Left ventricle myocardium inferior (tissue), 1 donor: Measurements from ENCODE around the gene SH2D3C. TPM values are rescaled to one million over a fixed set of nuclear protein-coding genes. Genes with fewer than 3 reads are reported as not detected.

ENCODE experiments used
- DNase-seq: peaks from one replicate; pipeline ENCODE4 v3.0.0-alpha.2; 2020
- H3K27ac ChIP-seq: fragments of 200-600 bp; replicated peaks from 2 replicates; pipeline ENCODE4 v1.8.0; 2021
- H3K27me3 ChIP-seq: fragments of 200-600 bp; 2 replicates; pipeline ENCODE4 v1.8.0; 2021; ENCODE audit warnings: low read depth
- H3K36me3 ChIP-seq: fragments of 200-600 bp; 2 replicates; pipeline ENCODE4 v1.8.0; 2021
- H3K4me1 ChIP-seq: fragments of 200-600 bp; 2 replicates; pipeline ENCODE4 v1.8.0; 2021
- H3K4me3 ChIP-seq: fragments of 200-600 bp; 2 replicates; pipeline ENCODE4 v1.8.0; 2021; ENCODE audit warnings: mild to moderate bottlenecking, moderate library complexity
- H3K9me3 ChIP-seq: fragments of 200-600 bp; replicated peaks from 2 replicates; pipeline ENCODE4 v1.8.0; 2021
- CTCF ChIP-seq: fragments of 200-600 bp; IDR thresholded peaks from 2 replicates; pipeline ENCODE4 v1.8.0; 2021; ENCODE audit warnings: antibody characterized with exemption, mild to moderate bottlenecking, borderline replicate concordance
- intact Hi-C: fragments of 100-400 bp; cut with micrococcal nuclease; formaldehyde crosslinking; loops from one replicate; pipeline ENCODE4 v1.11.0; 2022
- total RNA-seq: library from RNA; stranded (reverse); fragmentation: NEBNext Ultra II Directional; extraction: Animal tissue kit (Norgen Biotek cat#: 25700); gene quantifications from one replicate; pipeline ENCODE4 v1.2.1, GENCODE V29; 2021
- donor health status: DM: no; HTN: yes; CAD: no; lungs with severe emphysema.

The SH2D3C gene
- total RNA-seq, 1 donor from 2014 or later: 18.2 TPM

- Histone ChIP-seq H3K27ac (no peak overlapping the region), H3K36me3 (no peaks in the 10 kb centered on the region), H3K27me3 (no peaks in the 10 kb centered on the region), H3K9me3 (no peaks in the 10 kb centered on the region), H3K4me1 (peaks cover 27% of the 10 kb centered on the region), H3K4me3 (no peak overlapping the region)
- intact Hi-C loops: no loop called here
- no peak for DNase-seq
- TF ChIP-seq CTCF: no peak
These were observed 66.1 kb downstream of the SH2D3C start for GRCh38 chr9:127712371-127712770.

GRCh38 chr9:127711831-127712274, 66.6 kb downstream of the SH2D3C start:
- Histone ChIP-seq H3K4me1 (peaks cover 26% of the 10 kb centered on the region), H3K4me3 (no peak overlapping the region), H3K9me3 (no peaks in the 10 kb centered on the region), H3K27ac (no peak overlapping the region), H3K27me3 (no peaks in the 10 kb centered on the region), H3K36me3 (no peaks in the 10 kb centered on the region)
- intact Hi-C loops: no loop called here
- TF ChIP-seq CTCF: no peak
- DNase-seq: no peak

- H3K9me3 ChIP-seq: no peaks in the 10 kb centered on the region
- no peak overlapping the region for H3K4me3 ChIP-seq
- no peaks in the 10 kb centered on the region for H3K36me3 ChIP-seq
- H3K27me3 ChIP-seq: no peaks in the 10 kb centered on the region
- H3K27ac ChIP-seq: no peak overlapping the region
- intact Hi-C loops: no loop called here
- H3K4me1 ChIP-seq: peaks cover 21% of the 10 kb centered on the region
- no peak for TF ChIP-seq CTCF
- no peak for DNase-seq
These were observed 67.2 kb downstream of the SH2D3C start for GRCh38 chr9:127711226-127711701.

- H3K4me1 ChIP-seq: peaks cover 15% of the 10 kb centered on the region
- H3K27me3 ChIP-seq: no peaks in the 10 kb centered on the region
- no peaks in the 10 kb centered on the region for H3K36me3 ChIP-seq
- no peak overlapping the region for H3K4me3 ChIP-seq
- no peaks in the 10 kb centered on the region for H3K9me3 ChIP-seq
- intact Hi-C loops: no loop called here
- no peak overlapping the region for H3K27ac ChIP-seq
- TF ChIP-seq CTCF: no peak
- no peak for DNase-seq
These were observed 68.2 kb downstream of the SH2D3C start for GRCh38 chr9:127710204-127710783.

- Histone ChIP-seq H3K36me3 (no peaks in the 10 kb centered on the region), H3K4me1 (peaks cover 3% of the 10 kb centered on the region), H3K4me3 (no peak overlapping the region), H3K27ac (no peak overlapping the region), H3K9me3 (no peaks in the 10 kb centered on the region), H3K27me3 (no peaks in the 10 kb centered on the region)
- intact Hi-C loops: no loop called here
- no peak for TF ChIP-seq CTCF
- DNase-seq: no peak
These were observed 69.4 kb downstream of the SH2D3C start for GRCh38 chr9:127708952-127709587.
